Panc1 (cell line): Measurements from ENCODE around the gene MAK. TPM values are rescaled to one million over a fixed set of nuclear protein-coding genes. Genes with fewer than 3 reads are reported as not detected.
"Not testable (repeated sequence)": the region's sequence is repeated elsewhere in the genome, so short reads cannot be mapped to it uniquely, and the experiment has no call there.

ENCODE experiments used
- ATAC-seq: fragments of 200-7000 bp; cut with Tn5 transposase; 2 replicates; pipeline ENCODE4 v1.9.1; 2020; ENCODE audit warnings: mild to moderate bottlenecking, moderate library complexity
- BruUV-seq: library from RNA; stranded (reverse); fragments of 400-500 nt; replicated peaks from 2 replicates; lab custom pipeline; 2021; lab: Mats Ljungman, UMichigan
- CTCF ChIA-PET: fragments of 300-600 bp; sonication (Branson Sonifier 250); formaldehyde crosslinking; loops from one replicate; lab custom pipeline; 2022; ENCODE audit warnings: antibody characterized with exemption; lab: Charles Lee
- POLR2A ChIA-PET: fragments of 300-600 bp; sonication (Branson Sonifier 250); formaldehyde crosslinking; loops from one replicate; lab custom pipeline; 2022; ENCODE audit warnings: antibody characterized with exemption; lab: Charles Lee
- DNase-seq: peaks from one replicate; pipeline ENCODE4 v3.0.0-alpha.2; 2010; ENCODE audit warnings: low read depth, low spot score
- H3K27ac ChIP-seq: 2 replicates; pipeline ENCODE4 v1.5.1; 2011; ENCODE audit warnings: mild to moderate bottlenecking, low read length, inconsistent platforms
- H3K27me3 ChIP-seq: fragments of 200-500 bp; sonication (Bioruptor generic); 2 replicates; pipeline ENCODE4 v1.6.0; 2014; ENCODE audit warnings: low read length, inconsistent platforms; ENCODE audit not compliant: control insufficient read depth, insufficient read depth
- H3K36me3 ChIP-seq: fragments of 200-500 bp; sonication (Bioruptor generic); 2 replicates; pipeline ENCODE4 v1.5.1; 2014; ENCODE audit warnings: inconsistent platforms, mild to moderate bottlenecking, low read length, moderate library complexity; ENCODE audit not compliant: control insufficient read depth, insufficient read depth
- H3K4me1 ChIP-seq: 2 replicates; pipeline ENCODE4 v1.5.1; 2011; ENCODE audit warnings: inconsistent platforms, mild to moderate bottlenecking, low read length, moderate library complexity; ENCODE audit not compliant: control insufficient read depth, insufficient read depth
- H3K4me3 ChIP-seq, 2 experiments: 2 replicates each; pipeline ENCODE4 v1.5.1; 2011 to 2012; ENCODE audit warnings: low read depth in 2 of 2, low read length in 2 of 2, mild to moderate bottlenecking in 2 of 2, inconsistent platforms in 1 of 2, moderate library complexity in 1 of 2
- H3K9me3 ChIP-seq: fragments of 200-500 bp; sonication (Bioruptor generic); 2 replicates; pipeline ENCODE4 v1.5.1; 2014; ENCODE audit warnings: low read depth, mild to moderate bottlenecking, inconsistent platforms, low read length, moderate library complexity; ENCODE audit not compliant: control insufficient read depth, insufficient read depth
- CTCF ChIP-seq: fragments of 450-650 bp; IDR thresholded peaks from 2 replicates; pipeline ENCODE4 v1.5.1; 2017; ENCODE audit warnings: mild to moderate bottlenecking
- POLR2AphosphoS5 ChIP-seq: IDR thresholded peaks from 2 replicates; pipeline ENCODE4 v1.6.1; 2012; ENCODE audit warnings: mild to moderate bottlenecking, low read depth, low read length, moderate library complexity
- REST ChIP-seq, 2 experiments: IDR thresholded peaks; 2 replicates each; pipeline ENCODE4 v1.6.1; 2011 to 2012; ENCODE audit warnings: low read depth in 2 of 2, control low read depth in 1 of 2, low read length in 1 of 2, mild to moderate bottlenecking in 1 of 2, moderate library complexity in 1 of 2; ENCODE audit not compliant: insufficient read depth in 1 of 2
- SIN3A ChIP-seq: IDR thresholded peaks from 2 replicates; pipeline ENCODE4 v1.6.1; 2012; ENCODE audit warnings: low read depth, mild to moderate bottlenecking, low read length, moderate library complexity, borderline replicate concordance; ENCODE audit not compliant: insufficient read depth
- TCF7L2 ChIP-seq: IDR thresholded peaks from 2 replicates; pipeline ENCODE4 v1.6.1; 2011; ENCODE audit warnings: mild to moderate bottlenecking, low read depth, low read length, inconsistent platforms
- in situ Hi-C: cut with HindIII; loops from 2 replicates; pipeline ENCODE4 v1.10.0; 2016; ENCODE audit warnings: low sequenced_read_pairs, low pct_unique_long_range_greater_than_20kb
- intact Hi-C: fragments of 100-400 bp; cut with micrococcal nuclease; formaldehyde crosslinking; loops from one replicate; pipeline ENCODE4 v1.10.0; 2022; ENCODE audit not compliant: unreplicated experiment
- total RNA-seq: library from RNA; stranded (reverse); gene quantifications from one replicate; pipeline ENCODE4 v1.2.1, GENCODE V29; 2021; ENCODE audit not compliant: unreplicated experiment

Gene MAK
- total RNA-seq, 1 experiment from 2014 or later = 0.21 TPM

- Histone ChIP-seq H3K9me3 (0 out of 2 replicates have a peak, but pooled peaks cover 4% of the 10 kb centered on the region), H3K36me3 (no peaks in the 10 kb centered on the region), H3K4me1 (no peaks in the 10 kb centered on the region), H3K27ac (no peak overlapping the region), H3K4me3 (no peak overlapping the region), H3K27me3 (no peaks in the 10 kb centered on the region)
- ChIA-PET POLR2A (interaction anchor here (0.6 kb wide), 1 partner anchor 1521 kb away, joined by 6 read pairs; no protein-coding TSS in a partner anchor), CTCF (no interaction called here)
- BruUV-seq = no TSS peak
- intact Hi-C loops = no loop called here
- TF ChIP-seq CTCF = no peak
- no peak for TF ChIP-seq REST (IDR thresholded peaks at IDR 0.05; ENCODE audit: insufficient read depth in 1 of 2, low read depth in 2 of 2, low read length in 1 of 2)
- no peak for TF ChIP-seq TCF7L2
- TF ChIP-seq SIN3A = no peak
- no peak for TF ChIP-seq POLR2AphosphoS5
- no peak for ATAC-seq
- in situ Hi-C loops = no loop called here
- DNase-seq = no peak
Observed at GRCh38 chr6:10857259-10857658, 18.9 kb upstream of the MAK start.

- H3K4me3 ChIP-seq = no peak overlapping the region
- DNase-seq (no peak), ATAC-seq (no peak)
- intact Hi-C loops = no loop called here
- H3K4me1 ChIP-seq = no peaks in the 10 kb centered on the region
- in situ Hi-C loops = no loop called here
- ChIA-PET CTCF (no interaction called here), POLR2A (no interaction called here)
- BruUV-seq = no TSS peak
- H3K27ac ChIP-seq = no peak overlapping the region
- 0 out of 2 replicates have a peak, but pooled peaks cover 4% of the 10 kb centered on the region for H3K9me3 ChIP-seq
- TF ChIP-seq POLR2AphosphoS5 (no peak), TCF7L2 (no peak), CTCF (no peak), SIN3A (no peak), REST (IDR thresholded peaks at IDR 0.05; ENCODE audit: insufficient read depth in 1 of 2, low read depth in 2 of 2, low read length in 1 of 2) (no peak)
- no peaks in the 10 kb centered on the region for H3K36me3 ChIP-seq
- H3K27me3 ChIP-seq = no peaks in the 10 kb centered on the region
Observed at GRCh38 chr6:10854922-10855632, 16.7 kb upstream of the MAK start.

GRCh38 chr6:10853849-10854300 is 15.5 kb upstream of the MAK start:
- in situ Hi-C loops, intact Hi-C loops, BruUV-seq, DNase-seq, H3K36me3 ChIP-seq, H3K27me3 ChIP-seq, H3K9me3 ChIP-seq, H3K4me3 ChIP-seq, H3K4me1 ChIP-seq, CTCF ChIA-PET, POLR2A ChIA-PET, ATAC-seq, H3K27ac ChIP-seq: not testable (repeated sequence)
